ENCODE measurements around the gene LZTFL1. TPM values are rescaled to one million over a fixed set of nuclear protein-coding genes. Genes with fewer than 3 reads are reported as not detected.

Gene LZTFL1
- total and polyA plus RNA-seq, 8 donors, result 3.5 to 14.1 (median 9.1) TPM

DNA sequence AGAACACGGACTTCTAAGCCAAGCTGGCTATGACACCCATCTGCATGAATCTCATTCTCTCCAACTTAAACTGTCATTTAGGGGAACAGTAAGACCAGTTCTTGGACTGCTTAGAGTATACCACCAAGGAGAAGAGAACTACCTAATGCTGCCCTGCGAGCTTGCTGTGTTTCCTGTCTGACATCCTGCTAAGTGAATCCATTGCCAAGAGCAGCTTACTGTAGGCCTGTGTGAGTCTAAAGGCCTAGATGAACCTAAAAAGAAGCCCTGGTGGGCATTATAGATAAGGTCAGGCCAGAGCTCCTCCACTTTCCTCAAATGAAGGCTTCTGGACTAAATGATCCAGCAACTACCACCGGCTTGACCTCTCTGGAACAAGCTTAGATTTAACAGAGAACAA lies 15.0 kb downstream of the LZTFL1 start:
- no peak overlapping the region for H3K27ac ChIP-seq
- no peaks in the 10 kb centered on the region for H3K9me3 ChIP-seq
- intact Hi-C loops (cut with DNase I), result no loop called here
- ATAC-seq (no peak), DNase-seq (no peak), FAIRE-seq (no peak)
- peaks cover 0 to 34% (median 8%) of the 10 kb centered on the region in 3 donors for H3K36me3 ChIP-seq
- WGBS, 2 donors, result 87 to 92% methylated on average over 3 of the region's 3 CpGs
- no peak for TF ChIP-seq CTCF (IDR thresholded peaks at IDR 0.05)
- H3K4me1 ChIP-seq, result no peaks in the 10 kb centered on the region
- no peak overlapping the region for H3K4me3 ChIP-seq
- H3K27me3 ChIP-seq, result no peaks in the 10 kb centered on the region

DNA sequence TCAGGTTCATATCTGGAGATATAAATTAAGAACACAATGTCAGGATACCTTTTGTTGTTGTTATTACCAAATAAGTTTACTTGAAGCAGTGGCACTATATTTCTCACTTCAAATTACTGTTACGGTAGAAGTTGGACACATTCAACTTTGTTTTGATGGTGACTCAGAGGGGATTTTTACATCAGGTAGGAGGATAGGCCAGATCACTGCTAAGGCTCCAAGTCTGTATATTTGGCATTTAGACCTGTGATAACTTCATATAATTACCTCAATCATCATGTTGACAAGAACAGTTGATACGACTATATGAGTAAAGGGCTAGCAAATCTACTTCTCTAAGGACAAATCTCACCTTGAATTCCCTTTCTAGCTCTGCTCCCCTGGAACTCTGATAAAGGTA lies 15.6 kb downstream of the LZTFL1 start:
- peak in 1 of 4 donors; percentile 52 for ATAC-seq
- intact Hi-C loops (cut with DNase I), result no loop called here
- no peak for FAIRE-seq

DNA sequence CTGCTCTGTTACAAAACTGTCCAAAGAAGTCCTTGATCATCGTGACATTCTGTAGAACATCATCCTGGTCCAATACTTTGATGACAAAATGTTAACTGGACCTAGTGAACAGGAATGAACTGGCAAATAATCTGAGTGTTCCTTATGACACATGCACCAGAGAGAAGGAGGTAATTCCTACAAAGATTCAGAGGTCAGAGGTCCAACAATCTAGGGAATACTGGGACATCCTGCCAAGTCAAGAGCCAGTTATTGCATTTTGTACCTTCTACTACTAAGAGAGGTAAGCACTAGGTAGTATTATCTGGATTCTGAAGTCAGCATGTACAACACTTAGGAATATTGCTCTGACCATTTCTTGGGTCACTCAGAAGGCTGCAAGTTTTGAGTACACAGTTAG lies 20.8 kb downstream of the LZTFL1 start:
- FAIRE-seq (no peak), ATAC-seq (no peak), DNase-seq (no peak)
- Histone ChIP-seq H3K4me1 (peaks cover 0 to 13% (median 0%) of the 10 kb centered on the region in 3 donors), H3K27me3 (no peaks in the 10 kb centered on the region), H3K4me3 (no peak overlapping the region), H3K36me3 (peaks cover 0 to 8% (median 0%) of the 10 kb centered on the region in 3 donors), H3K9me3 (no peaks in the 10 kb centered on the region), H3K27ac (no peak overlapping the region)
- no peak for TF ChIP-seq CTCF (IDR thresholded peaks at IDR 0.05)
- WGBS, 2 donors, result 92 to 100% methylated on average over 1 of the region's 1 CpG
- intact Hi-C loops (cut with DNase I), result no loop called here

More for the DNA sequence above, 15.6 kb downstream of the LZTFL1 start:
- Histone ChIP-seq H3K27me3 (no peaks in the 10 kb centered on the region), H3K4me3 (no peak overlapping the region), H3K36me3 (peaks cover 0 to 28% (median 8%) of the 10 kb centered on the region in 3 donors), H3K9me3 (no peaks in the 10 kb centered on the region), H3K27ac (no peak overlapping the region), H3K4me1 (no peaks in the 10 kb centered on the region)
- WGBS, 2 donors, result 64 to 69% methylated on average over 2 of the region's 2 CpGs
- no peak for DNase-seq
- TF ChIP-seq CTCF (IDR thresholded peaks at IDR 0.05), result no peak

DNA sequence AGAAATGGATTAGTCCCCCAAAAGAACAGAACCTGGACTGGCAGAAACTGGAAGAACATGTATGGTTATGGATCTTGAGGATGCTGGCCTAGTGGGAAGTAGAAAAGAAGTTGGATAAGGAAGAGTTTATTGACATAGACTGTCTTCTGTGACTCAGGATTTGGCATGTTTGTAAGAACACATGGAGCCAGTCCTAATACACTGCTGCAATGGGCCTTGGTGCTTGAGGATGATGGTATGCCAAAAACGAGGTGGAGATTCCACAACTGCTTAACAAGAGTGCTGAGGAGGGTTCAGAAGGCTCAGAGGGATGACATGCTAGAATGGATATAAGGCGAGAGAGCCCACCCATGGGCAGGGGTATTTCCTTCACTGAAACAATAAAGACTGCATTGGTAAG lies 22.4 kb downstream of the LZTFL1 start:
- Histone ChIP-seq H3K36me3 (no peaks in the 10 kb centered on the region), H3K4me1 (peaks cover 0 to 13% (median 0%) of the 10 kb centered on the region in 3 donors), H3K4me3 (no peak overlapping the region), H3K27ac (no peak overlapping the region), H3K9me3 (no peaks in the 10 kb centered on the region), H3K27me3 (no peaks in the 10 kb centered on the region)
- no peak for ATAC-seq
- intact Hi-C loops (cut with DNase I), result no loop called here
- DNase-seq, result no peak
- 82 to 88% methylated on average over 2 of the region's 2 CpGs for WGBS, 2 donors
- TF ChIP-seq CTCF (IDR thresholded peaks at IDR 0.05), result no peak
- FAIRE-seq, result no peak

DNA sequence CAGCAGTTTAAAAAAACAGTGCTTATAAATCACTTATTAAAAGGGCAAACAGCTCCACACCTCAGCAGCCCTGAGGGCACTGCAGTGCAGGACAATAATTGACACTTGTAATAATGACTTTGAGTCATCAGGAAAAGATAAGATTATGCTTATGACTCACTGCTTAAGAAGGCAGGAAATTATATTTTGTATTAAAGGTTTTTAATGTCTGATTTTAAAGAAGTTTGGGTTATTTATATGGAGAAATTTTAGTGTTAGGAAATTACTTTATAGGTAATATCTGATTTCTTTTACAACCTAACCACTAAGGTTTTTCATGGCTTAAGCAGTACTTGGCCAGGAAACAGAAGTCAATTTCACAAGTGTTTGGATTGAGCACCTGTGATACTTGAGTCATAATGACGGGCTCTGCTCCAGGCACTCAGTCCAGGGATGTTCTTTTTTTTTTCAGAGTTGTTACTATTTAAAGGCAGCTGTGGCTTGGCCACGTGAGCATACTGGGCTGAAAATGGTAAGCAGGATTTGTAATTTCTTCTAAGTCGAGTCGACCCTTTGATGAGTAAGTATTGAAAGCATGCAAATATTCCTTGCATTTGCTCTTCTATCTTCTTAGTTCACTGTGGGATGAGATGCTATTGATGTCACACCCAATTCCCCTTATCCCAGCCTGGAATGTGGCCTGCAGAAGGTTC lies 23.9 kb downstream of the LZTFL1 start:
- peak; percentile 92 to 96 (median 94) for ATAC-seq
- H3K27me3 ChIP-seq, result no peaks in the 10 kb centered on the region
- intact Hi-C loops (cut with DNase I), result no loop called here
- no peaks in the 10 kb centered on the region for H3K36me3 ChIP-seq
- H3K4me1 ChIP-seq, result peaks cover 0 to 13% (median 0%) of the 10 kb centered on the region in 3 donors
- peak overlapping the region in 3 of 4 donors; percentile 9 to 70 (median 45) for H3K27ac ChIP-seq
- H3K9me3 ChIP-seq, result no peaks in the 10 kb centered on the region
- 38 to 56% methylated on average over 4 of the region's 4 CpGs for WGBS, 2 donors
- peak in 4 of 6 donors; percentile 52 to 72 (median 62) for DNase-seq
- no peak overlapping the region for H3K4me3 ChIP-seq
- FAIRE-seq, result no peak
- no peak for TF ChIP-seq CTCF (IDR thresholded peaks at IDR 0.05)

All from pancreas (tissue), 10 donors.